ENCODE measurements around the gene NCKAP5.

NCKAP5 gene

DNA sequence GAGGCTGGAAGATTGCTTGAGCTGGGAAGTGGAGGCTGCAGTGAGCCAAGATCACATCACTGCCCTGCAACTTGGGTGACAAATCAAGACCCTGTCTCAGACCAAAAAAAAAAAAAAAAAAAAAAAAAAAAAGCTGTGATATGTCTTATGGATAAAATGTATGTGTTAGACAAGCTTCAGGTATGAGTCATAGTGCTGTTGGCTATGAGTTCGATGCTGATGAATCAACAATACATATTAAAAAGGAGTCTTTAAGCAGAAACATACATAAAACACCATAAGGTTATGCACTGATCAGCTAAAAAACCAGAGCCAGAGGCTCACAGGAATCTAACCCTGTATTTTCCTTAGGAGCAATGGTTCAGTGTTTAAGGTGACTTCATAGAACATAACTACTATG lies 332.3 kb downstream of the NCKAP5 start:
- Histone ChIP-seq H3K4me3 (replicated peaks; ENCODE audit: insufficient read depth, low read length) (no peak overlapping the region), H3K27ac (replicated peaks) (no peak overlapping the region), H3K27me3 (ENCODE audit: insufficient read depth, poor library complexity, severe bottlenecking) (peaks cover 3% of the 10 kb centered on the region)
- DNase-seq (ENCODE audit: low read depth in 1 of 2, low spot score in 1 of 2): no peak
- TF ChIP-seq GABPA (IDR thresholded peaks at IDR 0.05; ENCODE audit: low read depth): no peak

DNA sequence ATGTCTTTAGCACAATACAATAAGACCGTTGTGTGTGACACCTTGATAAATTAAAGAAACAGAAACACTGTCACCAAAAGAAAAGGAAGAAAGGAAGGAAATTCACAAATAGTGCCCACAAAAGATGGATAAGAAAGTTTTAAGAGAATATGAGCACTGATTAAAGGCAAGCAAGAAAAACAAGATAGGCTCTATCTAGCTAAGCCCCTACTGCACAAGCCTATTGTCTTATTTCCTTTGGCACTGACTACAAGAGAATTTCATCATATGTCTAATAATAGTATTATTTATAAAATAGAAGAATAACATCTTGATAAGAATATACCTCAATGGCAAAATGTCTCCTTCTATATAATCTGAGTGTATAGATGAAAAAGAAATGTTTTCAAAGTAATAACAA lies 335.7 kb downstream of the NCKAP5 start:
- Histone ChIP-seq H3K4me3 (replicated peaks; ENCODE audit: insufficient read depth, low read length) (no peak overlapping the region), H3K27ac (replicated peaks) (no peak overlapping the region), H3K27me3 (ENCODE audit: insufficient read depth, poor library complexity, severe bottlenecking) (peaks cover 2% of the 10 kb centered on the region)
- TF ChIP-seq GABPA (IDR thresholded peaks at IDR 0.05; ENCODE audit: low read depth) (no peak), SPI1 (IDR thresholded peaks at IDR 0.05; ENCODE audit: borderline replicate concordance, low read depth) (no peak), POLR2AphosphoS5 (IDR thresholded peaks at IDR 0.05; ENCODE audit: low read depth) (no peak)
- TF ChIP-seq, protein P1, sequence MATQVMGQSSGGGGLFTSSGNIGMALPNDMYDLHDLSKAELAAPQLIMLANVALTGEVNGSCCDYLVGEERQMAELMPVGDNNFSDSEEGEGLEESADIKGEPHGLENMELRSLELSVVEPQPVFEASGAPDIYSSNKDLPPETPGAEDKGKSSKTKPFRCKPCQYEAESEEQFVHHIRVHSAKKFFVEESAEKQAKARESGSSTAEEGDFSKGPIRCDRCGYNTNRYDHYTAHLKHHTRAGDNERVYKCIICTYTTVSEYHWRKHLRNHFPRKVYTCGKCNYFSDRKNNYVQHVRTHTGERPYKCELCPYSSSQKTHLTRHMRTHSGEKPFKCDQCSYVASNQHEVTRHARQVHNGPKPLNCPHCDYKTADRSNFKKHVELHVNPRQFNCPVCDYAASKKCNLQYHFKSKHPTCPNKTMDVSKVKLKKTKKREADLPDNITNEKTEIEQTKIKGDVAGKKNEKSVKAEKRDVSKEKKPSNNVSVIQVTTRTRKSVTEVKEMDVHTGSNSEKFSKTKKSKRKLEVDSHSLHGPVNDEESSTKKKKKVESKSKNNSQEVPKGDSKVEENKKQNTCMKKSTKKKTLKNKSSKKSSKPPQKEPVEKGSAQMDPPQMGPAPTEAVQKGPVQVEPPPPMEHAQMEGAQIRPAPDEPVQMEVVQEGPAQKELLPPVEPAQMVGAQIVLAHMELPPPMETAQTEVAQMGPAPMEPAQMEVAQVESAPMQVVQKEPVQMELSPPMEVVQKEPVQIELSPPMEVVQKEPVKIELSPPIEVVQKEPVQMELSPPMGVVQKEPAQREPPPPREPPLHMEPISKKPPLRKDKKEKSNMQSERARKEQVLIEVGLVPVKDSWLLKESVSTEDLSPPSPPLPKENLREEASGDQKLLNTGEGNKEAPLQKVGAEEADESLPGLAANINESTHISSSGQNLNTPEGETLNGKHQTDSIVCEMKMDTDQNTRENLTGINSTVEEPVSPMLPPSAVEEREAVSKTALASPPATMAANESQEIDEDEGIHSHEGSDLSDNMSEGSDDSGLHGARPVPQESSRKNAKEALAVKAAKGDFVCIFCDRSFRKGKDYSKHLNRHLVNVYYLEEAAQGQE (IDR thresholded peaks at IDR 0.05; ENCODE audit: insufficient replicate concordance, low read depth): no peak
- TF ChIP-seq, protein P2, sequence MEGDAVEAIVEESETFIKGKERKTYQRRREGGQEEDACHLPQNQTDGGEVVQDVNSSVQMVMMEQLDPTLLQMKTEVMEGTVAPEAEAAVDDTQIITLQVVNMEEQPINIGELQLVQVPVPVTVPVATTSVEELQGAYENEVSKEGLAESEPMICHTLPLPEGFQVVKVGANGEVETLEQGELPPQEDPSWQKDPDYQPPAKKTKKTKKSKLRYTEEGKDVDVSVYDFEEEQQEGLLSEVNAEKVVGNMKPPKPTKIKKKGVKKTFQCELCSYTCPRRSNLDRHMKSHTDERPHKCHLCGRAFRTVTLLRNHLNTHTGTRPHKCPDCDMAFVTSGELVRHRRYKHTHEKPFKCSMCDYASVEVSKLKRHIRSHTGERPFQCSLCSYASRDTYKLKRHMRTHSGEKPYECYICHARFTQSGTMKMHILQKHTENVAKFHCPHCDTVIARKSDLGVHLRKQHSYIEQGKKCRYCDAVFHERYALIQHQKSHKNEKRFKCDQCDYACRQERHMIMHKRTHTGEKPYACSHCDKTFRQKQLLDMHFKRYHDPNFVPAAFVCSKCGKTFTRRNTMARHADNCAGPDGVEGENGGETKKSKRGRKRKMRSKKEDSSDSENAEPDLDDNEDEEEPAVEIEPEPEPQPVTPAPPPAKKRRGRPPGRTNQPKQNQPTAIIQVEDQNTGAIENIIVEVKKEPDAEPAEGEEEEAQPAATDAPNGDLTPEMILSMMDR (IDR thresholded peaks at IDR 0.05; ENCODE audit: insufficient read depth, low read length): no peak
- DNase-seq (ENCODE audit: low read depth in 1 of 2, low spot score in 1 of 2): no peak

DNA sequence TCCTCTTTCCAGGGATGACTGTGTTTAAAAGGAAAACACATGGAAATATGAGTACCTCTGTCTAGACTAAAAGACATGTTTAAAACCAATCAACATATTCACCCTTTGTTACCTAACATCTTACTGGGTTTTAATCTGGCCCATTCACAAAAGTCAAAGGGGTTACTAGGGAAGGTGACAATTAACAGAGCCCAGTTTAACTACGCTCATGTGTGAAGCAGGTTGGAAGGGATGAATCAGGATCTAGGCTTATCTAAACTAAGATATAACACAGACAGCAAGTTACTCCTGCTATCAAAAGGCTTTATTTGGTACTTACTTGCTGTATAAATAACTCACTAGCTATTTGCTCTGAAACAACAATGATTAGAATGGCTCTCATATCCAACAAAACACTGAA lies 337.0 kb downstream of the NCKAP5 start:
- TF ChIP-seq, protein P1 (IDR thresholded peaks at IDR 0.05; ENCODE audit: insufficient replicate concordance, low read depth): no peak
- TF ChIP-seq SPI1 (IDR thresholded peaks at IDR 0.05; ENCODE audit: borderline replicate concordance, low read depth): no peak
- TF ChIP-seq GABPA (IDR thresholded peaks at IDR 0.05; ENCODE audit: low read depth): no peak
- TF ChIP-seq POLR2AphosphoS5 (IDR thresholded peaks at IDR 0.05; ENCODE audit: low read depth): no peak
- TF ChIP-seq, protein P2 (IDR thresholded peaks at IDR 0.05; ENCODE audit: insufficient read depth, low read length): no peak
- DNase-seq (ENCODE audit: low read depth in 1 of 2, low spot score in 1 of 2): no peak
- Histone ChIP-seq H3K27ac (replicated peaks) (no peak overlapping the region), H3K27me3 (ENCODE audit: insufficient read depth, poor library complexity, severe bottlenecking) (peaks cover 2% of the 10 kb centered on the region), H3K4me3 (replicated peaks; ENCODE audit: insufficient read depth, low read length) (no peak overlapping the region)

DNA sequence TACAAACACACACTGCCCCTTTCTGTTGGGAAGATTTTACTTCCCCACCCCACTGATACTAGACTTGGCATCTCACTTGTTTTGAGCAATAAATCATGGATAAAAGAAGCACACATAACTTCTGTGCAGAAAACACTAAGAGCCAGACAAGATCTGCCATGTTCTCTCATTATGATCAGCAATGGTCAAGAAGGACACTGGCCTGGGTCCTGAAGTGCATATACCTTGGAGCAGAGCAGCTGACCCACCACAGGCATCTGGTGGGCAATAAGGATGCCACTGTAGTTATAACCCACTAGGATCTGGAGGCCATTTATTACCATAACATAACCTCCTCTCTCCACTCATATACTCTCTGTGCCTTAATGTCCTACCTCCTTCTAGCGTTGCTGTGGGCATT lies 338.3 kb downstream of the NCKAP5 start:
- Histone ChIP-seq H3K27ac (replicated peaks) (no peak overlapping the region), H3K27me3 (ENCODE audit: insufficient read depth, poor library complexity, severe bottlenecking) (peaks cover 2% of the 10 kb centered on the region), H3K4me3 (replicated peaks; ENCODE audit: insufficient read depth, low read length) (no peak overlapping the region)
- TF ChIP-seq, protein P1 (IDR thresholded peaks at IDR 0.05; ENCODE audit: insufficient replicate concordance, low read depth): no peak
- no peak for DNase-seq (ENCODE audit: low read depth in 1 of 2, low spot score in 1 of 2)

Measured in HL-60 (cell line).